ENCODE measurements around the gene HPN.
"Not testable (repeated sequence)": the region's sequence is repeated elsewhere in the genome, so short reads cannot be mapped to it uniquely, and the experiment has no call there.

The HPN gene

GRCh38 chr19:35044317-35045117, 3.0 kb downstream of the HPN start:
- peak; percentile 91 for DNase-seq

DNA sequence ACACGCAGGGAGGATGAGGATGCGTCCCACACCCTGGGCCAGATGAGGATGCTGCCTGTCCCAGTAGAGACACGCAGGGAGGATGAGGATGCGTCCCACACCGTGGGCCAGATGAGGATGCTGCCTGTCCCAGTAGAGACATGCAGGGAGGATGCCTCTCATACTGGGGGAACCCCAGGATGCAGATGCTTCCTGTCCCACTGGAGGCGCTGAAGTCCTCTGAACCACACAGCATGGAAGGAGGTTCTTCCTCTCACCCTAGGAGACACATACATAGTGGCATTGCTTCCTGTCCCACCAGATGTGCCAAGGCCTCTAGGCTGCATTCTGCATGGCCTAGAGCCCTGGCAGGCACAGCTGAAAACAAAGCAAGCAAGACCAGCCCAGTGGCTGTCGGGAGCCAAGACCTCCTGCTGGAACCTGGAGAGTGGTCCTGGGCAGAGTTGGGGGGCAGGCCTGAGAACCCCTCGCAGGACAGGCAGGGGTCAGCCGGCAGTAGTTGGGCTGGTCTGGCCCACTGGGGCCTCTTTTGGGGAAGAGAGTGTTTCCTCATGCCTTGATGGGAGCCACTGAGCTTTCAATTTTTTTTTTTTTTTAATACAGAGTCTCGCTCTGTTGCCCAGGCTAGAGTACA, 4.3 kb downstream of the HPN start:
- peak; percentile 70 for DNase-seq

- no peak for DNase-seq
These were observed 4.9 kb downstream of the HPN start for GRCh38 chr19:35046461-35046860.

- no peak for DNase-seq
These were observed 7.4 kb downstream of the HPN start for GRCh38 chr19:35048911-35049411.

GRCh38 chr19:35049456-35049855, 7.9 kb downstream of the HPN start:
- no peak for DNase-seq

- DNase-seq: not testable (repeated sequence)
These were observed 9.1 kb downstream of the HPN start for GRCh38 chr19:35050662-35051061.

- DNase-seq: not testable (repeated sequence)
These were observed 9.7 kb downstream of the HPN start for GRCh38 chr19:35051268-35051667.

DNA sequence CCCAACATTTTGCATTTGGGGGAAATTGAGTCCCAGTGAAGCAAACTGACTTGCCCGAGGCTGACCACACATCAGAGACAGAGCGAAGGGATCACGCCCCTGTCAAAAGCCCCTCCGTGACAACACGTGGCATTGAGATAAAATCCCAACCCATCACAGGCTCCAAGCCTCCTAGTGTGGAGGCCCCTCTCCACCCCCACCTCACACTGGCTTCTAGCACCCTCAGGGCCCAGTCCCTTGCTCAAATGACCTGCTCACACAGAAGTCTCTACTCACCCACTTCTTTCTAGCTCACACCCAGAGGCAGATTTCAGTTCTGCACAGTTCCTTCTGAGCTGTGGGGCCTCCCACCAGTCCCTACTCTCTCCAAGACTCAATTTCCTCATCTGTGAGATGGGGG, 10.3 kb downstream of the HPN start:
- no peak for DNase-seq

GRCh38 chr19:35052599-35053190, 11.2 kb downstream of the HPN start:
- no peak for DNase-seq

GRCh38 chr19:35053667-35054293, 12.3 kb downstream of the HPN start:
- no peak for DNase-seq

- DNase-seq: no peak
These were observed 13.1 kb downstream of the HPN start for GRCh38 chr19:35054626-35055025.

DNA sequence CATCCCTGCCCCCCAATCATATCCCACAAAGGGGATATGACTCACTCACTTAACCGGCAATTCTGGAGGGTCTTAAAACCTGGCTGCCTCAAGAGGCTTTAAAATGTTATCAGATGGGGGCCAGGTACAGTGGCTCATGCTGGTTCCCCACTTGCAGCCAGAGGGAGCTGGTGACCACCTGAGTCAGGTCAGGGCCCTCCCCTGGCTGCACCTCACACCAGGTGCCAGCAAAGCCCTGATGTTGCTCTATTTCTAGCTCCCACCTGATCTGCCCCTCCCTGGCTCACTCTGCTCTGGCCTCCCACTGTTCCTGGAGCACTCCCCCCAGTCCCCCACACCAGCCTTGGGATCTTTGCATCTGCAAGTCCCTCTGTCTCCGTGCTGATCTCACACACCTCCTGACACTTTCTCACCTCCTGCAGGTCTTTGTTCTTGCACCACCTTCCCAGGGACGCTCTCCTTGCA, 14.2 kb downstream of the HPN start:
- no peak for DNase-seq

DNA sequence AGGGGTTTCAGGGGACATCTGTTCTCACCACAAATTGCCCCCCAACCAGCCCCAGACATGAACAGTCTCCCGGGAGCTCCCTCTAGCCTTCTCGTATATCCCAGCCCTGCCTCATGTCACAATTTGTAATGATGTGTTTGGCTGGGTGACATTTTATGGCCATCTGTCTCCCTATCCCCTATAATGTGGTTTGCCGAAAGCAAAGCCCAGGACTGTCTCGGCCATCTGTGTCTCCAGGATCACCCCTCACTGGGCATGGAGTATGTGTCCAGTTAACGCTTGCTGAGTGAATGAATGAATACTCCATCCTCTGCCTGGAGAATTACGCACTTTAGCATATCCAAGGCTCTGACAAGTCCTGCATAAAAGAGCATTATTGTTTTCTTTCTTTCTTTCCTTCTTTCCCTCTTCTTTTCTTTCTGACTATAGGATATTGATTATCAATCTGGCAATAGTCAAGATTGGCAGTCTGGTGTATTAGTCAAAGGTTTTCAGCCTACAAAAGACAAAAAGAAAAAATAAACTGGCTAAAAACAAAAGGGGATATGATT, 15.1 kb downstream of the HPN start:
- no peak for DNase-seq

DNA sequence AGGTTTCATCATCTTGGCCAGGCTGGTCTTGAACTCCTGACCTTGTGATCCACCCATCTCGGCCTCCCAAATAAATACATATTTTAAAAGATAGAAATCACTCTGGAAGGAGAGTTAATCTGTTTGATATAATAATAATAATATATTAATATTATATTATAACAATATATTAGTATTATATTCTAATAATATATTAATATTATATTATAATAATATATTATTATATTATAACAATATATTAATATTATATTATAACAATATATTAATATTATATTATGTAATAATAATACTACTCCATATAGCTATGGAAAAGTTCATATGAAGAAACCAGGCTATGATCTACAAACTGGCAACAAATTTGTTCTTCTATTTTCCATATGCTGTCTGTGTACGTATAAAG, 16.8 kb downstream of the HPN start:
- DNase-seq: no peak

DNA sequence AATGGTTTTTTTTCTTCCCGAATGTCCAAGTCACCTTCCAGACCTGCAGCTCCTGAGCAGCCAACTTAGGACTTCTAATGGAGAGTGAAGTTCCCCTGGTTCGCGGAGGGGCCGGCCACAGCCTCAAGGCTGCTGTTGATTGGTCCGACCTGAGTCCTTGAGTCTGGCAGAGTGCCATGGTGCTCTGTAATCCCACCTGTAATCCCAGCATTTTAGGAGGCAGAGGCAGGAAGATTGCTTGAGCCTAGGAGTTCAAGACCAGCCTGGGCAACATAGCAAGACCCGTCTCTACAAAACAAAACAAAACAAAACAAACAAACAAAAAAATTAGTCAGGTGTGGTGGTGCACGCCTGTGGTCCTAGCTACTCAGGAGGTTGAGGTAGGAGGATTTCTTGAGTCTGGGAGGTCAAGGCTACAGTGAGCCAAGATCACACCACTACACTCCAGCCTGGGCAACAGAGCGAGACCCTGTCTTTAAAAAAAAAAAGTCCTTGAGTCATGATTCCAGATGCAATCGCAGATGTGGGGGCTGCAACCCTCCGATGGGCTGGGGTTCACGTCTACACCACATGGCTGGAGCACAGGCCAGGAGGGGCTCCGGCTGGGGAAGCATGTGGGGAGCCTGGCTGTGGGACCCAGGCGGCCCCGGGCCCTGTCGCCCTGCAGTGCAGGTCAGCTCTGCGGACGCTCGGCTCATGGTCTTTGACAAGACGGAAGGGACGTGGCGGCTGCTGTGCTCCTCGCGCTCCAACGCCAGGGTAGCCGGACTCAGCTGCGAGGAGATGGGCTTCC, 17.7 kb downstream of the HPN start:
- no peak for DNase-seq

GRCh38 chr19:35059799-35060091, 18.2 kb downstream of the HPN start:
- no peak for DNase-seq

DNA sequence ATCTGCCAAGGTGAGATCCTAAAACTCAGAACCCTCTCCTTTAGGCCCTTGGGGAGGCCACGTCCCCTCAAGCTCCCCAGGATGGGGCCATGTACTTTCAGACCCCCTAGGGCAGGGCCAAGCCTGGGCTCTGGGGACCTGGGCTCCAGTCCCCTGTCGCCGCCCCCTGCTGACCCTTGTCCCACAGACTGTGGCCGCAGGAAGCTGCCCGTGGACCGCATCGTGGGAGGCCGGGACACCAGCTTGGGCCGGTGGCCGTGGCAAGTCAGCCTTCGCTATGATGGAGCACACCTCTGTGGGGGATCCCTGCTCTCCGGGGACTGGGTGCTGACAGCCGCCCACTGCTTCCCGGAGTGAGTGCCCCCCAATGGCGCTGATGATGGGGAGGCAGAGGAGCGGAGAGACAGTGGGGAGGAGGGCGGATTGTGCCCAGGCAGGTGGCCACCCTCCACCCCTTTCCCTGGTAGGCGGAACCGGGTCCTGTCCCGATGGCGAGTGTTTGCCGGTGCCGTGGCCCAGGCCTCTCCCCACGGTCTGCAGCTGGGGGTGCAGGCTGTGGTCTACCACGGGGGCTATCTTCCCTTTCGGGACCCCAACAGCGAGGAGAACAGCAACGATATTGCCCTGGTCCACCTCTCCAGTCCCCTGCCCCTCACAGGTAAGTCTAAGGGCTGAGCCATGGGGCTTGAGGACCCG, 18.8 kb downstream of the HPN start:
- no peak for DNase-seq

- no peak for DNase-seq
These were observed 20.3 kb downstream of the HPN start for GRCh38 chr19:35061583-35062373.

- DNase-seq: no peak
These were observed 21.4 kb downstream of the HPN start for GRCh38 chr19:35062942-35063341.

GRCh38 chr19:35063940-35064818, 22.7 kb downstream of the HPN start:
- DNase-seq: no peak

Data from activated effector memory CD4-positive, alpha-beta T cell treated with anti-CD3 and anti-CD28 coated beads, Interleukin-2, amount 50 U/mL, for 16 hours (primary cell).